Activated CD4-positive, alpha-beta T cell treated with anti-CD3 and anti-CD28 coated beads for 4 hours (primary cell): ENCODE measurements around the gene TCF4.

Experiments
- DNase-seq, 2 donors: peaks; one replicate each; pipeline ENCODE4 v3.0.0-alpha.2; 2020

The TCF4 gene

DNA sequence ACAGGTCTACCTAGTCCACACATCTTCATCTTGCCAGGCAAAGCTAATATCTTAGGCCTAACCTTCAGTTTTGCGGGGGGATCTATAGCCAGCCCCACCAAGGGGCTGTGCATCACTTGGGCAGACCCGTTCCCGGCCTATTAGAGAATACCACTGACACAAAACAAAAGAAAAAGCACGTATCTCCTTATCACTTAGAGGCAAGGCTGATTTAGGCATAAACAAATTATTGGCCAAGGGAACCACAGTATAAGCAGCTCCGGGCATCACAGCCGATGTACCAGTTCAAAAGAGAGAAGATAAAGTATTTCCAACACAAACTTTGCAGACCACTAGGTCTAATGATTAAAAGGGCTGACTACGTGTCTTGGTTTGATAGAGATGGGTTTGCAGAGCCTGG, 248.0 kb downstream of the TCF4 start:
- DNase-seq = no peak

DNA sequence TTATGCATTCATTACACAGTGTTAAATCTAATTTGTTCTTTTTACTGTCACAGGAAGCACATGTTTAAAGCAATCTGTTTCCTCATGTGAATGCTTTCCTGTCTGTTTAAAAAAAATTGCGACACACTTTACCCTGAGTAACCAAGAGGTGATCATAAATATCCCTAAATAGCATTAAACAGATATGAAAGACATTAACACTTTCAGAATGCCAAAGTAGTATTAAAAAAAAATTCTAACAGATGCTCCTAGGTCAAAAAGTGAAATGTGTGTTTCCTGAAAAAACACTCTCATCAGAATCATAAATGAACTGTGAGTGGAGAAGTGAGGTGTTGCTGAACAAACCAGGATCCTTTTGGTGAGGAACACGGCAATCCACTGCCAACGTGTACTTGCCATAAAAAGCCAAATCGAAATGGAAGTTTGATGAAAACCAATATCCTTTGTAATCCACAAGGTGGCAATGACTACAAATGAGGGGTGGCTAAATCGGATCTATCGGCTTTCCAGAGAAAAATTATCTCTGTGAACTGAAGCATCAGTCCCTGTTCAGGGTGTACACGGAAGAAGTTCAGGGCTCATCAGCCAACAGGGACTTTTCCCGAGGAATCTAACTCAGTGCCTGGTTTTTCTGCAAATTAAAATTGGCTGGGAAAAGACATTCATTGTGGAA, 248.9 kb downstream of the TCF4 start:
- no peak for DNase-seq

DNA sequence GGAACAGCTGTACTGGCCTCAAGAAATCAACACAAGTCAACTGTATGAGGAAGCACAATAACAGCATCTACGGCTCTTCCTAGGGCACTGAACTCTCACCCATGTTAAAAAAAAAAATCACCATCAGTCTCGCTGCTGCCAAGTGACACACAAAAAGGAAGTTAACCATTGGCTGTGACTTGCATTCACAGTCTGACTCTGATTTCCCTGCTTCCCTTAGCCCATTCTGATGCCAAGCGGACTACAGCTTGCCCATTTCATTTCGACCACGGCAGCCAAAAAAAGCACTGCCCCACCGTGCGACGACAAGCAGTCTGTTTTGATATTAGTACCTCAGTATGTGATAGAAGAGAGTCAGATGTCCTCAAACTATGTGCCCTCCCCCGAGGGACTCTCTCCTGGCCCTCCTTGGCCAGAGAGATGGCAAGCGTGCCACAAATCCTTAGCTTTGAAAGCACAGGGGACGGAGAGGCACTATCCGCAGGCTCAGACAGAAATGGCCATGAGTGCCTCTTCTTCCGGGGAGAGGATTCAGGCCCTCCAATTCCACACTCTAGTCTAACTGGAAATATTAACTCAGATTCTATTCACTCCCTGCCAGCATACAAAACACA, 250.0 kb downstream of the TCF4 start:
- no peak for DNase-seq

DNA sequence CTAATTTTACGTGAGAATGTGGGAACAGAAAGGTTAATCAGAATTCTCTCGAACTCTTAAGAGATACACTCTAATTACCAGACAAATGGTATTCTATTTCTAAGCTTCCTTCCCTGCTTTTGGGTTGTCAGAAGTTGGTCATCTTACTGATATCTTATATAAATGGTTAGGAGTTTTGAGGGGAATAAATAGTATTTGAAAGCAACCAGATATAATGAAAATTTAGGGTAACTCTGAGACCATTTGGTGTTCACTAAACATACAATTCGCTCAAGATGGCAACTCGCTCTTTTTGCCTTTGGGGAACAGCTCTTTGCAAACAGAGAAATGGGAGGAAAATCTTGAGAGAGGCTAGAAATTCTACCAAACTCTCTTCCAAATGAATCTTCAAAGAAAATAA, 250.9 kb downstream of the TCF4 start:
- no peak for DNase-seq

DNA sequence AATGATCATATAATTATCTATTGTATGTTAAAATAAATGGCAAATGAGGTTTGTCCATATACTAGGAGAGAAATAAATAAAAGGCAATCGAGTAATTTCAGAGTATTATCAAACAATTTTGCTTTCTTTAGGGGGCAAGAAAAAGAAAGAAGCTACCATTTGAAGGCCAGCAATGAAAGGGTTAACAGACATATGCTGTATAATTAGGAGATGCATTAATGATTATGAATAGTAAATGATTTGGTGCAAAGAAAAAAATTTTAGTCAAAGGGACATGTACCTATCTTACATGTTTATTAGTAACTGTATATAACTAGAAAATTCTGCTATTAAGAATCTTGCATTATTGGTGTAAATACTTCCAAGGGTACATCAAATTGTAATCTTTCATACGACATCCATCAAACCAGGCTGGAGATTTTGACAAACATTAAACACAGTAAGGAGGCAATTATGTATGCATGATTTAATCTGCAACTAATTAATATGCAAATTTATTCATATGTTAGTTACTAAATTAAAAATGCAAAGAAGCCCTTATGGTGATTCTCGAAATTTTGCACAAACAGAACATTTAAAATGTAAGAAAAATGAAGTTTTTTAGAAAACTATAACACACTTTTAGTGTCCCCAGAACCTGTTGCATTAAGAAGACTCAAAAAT, 251.4 kb downstream of the TCF4 start:
- DNase-seq = no peak

DNA sequence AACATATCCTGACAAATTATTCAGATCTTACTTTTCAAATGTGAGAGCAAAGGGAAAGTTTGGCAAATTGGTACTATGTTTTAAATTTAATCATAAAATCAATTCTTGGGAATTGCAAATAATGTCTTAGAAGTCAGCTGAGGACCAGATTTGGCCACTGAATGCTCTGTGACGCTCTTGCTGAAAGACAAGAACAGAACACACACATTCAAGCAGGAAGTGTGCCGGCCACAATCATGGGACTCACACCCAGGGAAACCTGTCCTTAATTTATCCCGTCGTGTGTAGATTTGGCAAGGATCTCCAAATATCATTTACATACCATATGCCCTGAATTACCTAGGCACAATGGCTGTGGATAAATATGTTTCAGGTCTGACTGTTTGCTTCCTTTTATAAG, 253.1 kb downstream of the TCF4 start:
- no peak for DNase-seq

DNA sequence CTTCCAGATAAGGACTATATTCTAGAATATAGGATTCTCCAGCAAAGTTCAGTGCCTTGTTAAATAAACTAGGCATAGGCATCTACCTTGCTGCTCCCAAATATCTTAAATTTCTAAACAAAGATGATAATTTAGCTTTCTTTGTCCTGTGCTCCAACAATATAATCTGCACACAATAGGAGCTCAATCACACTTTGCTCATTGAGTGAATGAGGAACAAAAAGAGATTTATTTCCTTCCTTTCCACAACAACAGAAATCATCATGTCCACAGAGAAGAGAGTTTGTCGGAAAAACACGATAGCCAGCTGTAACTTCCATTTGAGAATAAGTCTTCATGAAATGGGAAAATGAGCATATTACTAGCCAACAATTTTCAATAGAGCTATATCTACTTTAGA, 256.7 kb downstream of the TCF4 start:
- DNase-seq = no peak

DNA sequence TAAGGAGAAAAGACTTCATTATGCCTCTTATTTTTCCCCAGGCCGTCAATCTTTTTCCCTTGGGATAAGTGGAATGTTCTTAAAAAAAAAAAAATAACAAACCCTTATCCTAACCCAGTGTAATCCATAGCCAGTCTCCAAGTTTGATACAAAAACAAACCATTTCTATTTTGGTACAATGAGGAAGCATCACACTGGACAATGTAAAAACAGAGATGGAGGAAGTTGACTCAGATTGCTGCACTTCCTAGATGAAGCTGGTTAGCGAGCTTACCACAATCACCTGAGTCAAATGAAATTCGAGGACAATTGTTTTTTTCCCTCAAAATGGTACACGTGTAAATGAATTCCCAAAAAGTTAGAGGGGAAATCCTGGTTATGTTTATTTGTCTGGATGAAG, 259.7 kb downstream of the TCF4 start:
- no peak for DNase-seq

DNA sequence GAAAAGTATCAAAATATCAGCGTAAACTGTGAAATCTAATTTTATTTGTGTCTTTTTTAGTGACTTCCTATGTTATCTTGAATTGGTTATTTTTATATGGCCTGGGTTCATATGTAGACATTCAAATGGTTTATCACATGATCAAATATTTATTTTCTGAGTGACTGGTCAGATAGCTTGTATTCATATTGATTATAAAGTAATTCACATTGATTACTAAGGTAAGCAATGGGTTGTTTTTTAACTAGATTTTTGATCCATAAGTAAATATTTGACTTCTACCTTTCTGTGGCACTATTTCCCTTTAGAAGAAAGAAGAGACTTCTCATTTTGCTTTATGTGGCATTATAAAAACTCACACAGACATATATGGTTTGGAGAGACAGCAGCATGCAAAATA, 260.5 kb downstream of the TCF4 start:
- no peak for DNase-seq

DNA sequence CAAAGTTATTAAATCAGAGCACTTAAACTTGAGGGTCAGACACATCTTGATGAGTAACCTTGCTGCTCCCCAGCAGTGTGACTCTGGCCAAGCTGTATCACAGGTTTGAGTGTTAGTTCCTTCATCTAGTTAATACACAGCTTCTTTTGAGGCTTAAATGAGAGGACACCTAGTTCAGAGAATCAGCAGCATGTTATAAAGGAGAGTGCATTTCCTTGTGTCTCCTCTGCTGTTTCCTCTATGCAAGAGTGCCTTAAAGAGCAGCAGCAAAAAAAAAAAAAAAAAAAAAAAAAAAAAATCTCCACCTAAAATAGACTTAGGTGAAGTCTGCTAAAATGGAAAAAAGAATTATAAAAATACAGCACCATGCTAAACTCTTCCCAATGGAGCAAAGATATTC, 261.9 kb downstream of the TCF4 start:
- no peak for DNase-seq

DNA sequence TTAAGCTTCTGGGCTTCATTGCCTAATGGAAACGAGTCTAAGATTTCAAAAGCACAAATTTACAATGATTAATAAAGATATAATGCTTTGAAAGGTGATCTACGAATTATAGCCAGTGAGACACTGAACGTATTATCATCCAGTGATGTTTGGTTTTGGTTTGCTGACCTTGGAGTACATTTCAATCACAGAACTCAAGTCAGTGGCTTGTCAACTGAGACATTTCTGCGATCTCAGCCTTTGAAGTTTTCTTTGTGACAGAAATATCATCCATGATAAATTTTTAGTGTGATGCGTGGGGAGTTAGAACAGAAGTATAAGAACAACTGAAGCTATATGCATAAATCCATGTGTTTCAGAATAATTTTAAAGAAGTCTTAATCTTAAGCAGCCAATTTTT, 263.8 kb downstream of the TCF4 start:
- no peak for DNase-seq

DNA sequence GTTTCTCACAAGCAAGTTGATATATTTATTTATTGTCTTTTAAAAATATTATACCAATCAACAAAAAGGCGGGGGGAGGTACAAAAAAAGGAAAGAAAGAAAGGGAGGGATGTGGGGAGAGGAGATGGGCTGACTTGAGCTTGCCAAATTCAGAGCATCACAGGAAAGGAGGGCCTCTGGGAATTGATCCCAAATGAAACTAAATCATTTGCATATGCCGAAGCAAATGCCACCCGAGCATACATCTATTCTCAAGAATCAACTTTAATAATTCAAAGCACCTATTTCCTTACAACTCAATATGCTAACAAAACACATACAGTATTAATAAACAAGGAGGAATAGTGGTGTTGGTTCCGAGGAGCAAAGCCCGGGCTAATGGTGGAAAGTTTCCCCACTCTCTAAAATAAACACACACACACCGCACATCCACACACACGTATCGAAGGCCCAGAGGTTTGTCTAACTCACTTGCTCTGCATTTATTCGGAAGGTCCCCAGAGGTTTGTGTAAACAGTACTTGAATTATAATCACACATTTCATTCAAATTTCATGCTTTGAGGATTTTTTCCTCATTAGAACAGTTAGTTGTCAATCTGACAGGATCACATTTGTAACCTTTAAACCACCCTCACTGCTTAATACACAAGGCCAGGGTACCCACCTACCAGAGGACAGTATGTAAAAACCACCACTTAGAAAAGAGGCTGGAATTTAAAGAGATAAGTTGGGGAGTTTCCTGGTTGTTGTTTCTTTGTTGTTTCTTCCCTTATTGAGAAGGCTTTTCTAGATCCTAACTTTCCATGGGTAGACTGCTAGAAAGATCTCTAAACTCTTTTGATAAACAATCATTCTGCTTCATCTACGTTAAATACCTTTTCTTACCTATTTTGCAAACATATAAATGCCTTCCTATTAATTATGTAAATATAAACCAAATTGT, 264.7 kb downstream of the TCF4 start:
- no peak for DNase-seq

DNA sequence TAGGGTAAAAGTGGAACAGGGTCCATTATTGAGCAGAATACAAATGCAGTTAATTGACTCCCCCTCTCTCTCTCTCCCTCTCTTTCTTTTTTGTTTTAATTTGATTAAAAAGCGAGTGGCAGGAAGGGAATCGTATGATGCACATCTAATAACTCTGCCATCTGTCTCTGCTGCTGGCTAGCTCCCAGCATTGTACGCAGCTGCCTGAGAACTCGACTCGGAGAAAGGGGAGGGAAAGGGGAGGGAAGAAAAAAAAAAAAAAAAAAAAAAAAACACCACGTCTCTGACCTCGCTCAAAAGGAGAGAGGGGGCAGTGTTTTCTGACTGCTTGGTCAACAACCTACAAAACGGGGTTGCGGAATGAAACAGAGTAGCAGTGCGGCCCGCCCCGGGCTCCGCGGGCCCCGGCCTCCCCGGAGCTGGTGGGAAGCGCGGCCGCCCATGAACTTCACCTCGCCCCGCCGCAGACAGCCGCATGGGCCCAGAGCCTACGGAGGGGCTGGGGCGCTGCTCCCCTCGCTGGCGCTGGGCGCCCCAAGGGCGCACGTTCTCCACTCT, 265.7 kb downstream of the TCF4 start:
- no peak for DNase-seq

DNA sequence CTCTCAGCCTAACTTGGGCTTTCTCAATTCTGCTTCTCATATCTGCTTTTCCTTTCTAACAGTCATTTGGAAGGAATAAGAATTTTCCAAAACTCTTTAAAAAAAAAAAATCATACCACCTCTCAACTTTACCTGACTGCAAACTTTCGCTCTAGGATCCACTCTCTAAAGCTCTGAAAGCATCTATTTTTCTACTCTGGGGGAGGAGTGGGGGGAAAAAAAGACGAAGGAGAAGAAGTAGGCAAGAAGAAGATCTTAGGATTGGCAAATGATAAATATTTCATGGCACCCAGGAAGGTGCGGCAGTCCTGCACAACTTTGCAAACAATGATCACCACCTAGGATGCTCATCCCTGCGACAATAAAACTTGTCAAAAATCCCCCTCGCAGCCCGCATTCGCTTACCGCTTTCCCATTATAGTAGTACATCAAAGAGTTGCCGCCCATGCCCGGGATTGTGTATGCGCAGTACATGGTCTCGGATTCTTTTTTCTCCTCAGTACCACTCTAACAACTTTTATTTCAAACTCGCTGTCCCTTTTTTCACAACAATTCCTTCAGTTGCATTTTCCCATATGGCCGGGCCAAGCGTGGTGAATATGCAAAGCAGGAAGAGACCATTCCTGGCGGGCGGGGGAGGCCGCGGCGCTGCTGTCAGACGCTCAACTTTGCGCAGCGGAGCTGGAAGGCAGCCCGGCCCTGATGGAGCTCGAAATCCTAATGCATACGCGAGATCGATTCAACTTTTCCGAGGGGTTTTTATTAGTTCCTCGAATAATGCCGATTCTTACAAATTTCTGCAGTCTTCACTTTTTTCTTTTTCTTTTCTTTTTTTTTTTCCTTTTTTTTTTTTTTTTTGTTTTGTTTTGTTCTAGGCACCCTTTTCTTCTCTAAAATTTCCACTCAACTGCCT, 266.5 kb downstream of the TCF4 start:
- no peak for DNase-seq

DNA sequence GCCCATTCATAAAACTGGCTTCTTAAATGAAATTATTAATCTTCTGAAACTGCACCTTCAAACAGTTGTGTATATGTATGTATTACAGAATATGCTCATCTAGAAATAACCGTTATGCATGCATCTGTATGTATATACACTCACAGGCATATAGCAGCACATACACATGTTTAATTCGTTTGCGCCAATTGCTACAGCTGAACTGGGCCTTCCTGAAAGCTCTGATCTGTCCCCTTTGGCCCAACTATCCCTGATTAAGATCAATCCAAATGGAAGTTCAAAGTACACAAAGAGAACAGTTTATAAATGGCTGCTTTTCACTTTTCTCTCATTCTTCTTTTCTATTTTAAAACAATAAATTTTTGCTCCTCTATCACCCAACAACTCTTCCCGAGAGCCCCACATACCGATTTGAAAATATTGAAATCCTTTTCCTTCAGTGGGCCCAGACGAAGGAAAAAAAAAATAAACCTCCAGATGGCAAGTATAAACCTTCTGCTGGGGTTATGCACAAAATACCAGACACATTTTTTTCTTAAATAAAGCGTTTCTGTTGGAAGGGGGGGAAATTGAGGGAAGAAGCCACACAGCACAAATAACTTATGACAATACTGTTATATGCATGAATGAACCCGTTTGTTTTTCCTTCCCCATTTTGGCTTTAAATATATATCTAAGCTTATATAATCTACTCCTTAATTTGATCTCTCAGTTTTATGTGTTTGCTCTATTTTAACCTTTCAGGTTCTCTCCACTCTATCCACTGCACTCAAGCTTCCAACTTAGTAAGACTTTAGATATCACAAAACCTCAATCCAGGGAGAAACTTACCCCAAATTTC, 267.3 kb downstream of the TCF4 start:
- DNase-seq = no peak

DNA sequence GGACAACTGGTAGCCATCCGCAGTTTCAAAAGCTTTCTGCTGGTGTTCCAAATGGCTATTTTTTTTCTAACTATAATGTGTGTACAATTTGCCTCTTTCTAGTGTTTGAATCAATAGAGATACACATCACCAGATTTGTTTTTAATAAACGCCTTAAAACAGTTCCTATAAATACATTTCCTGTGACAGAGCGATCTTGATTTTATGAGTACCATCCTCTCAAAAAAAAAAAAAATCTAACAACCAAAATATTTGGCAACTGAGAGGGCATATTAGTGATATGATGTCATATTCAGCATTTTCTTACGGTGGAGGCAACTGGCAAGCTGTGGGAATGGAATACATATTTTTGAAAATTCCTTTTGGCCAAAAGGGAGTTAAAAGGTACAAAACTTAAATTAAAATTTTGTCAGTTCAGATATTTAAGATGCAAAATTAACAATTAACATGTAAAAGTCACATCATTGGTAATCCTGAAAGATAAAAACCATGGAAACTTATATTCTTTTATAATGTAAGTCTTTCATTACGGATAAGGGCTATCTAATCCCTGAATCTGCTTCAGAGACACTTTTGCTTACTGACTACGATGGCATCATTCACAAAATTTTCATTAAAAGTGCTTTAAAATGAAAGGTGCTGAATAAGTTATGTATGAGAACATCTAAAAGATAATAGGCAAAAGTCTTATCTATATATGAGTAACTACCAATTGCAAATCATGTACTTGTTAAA, 268.4 kb downstream of the TCF4 start:
- DNase-seq = no peak

DNA sequence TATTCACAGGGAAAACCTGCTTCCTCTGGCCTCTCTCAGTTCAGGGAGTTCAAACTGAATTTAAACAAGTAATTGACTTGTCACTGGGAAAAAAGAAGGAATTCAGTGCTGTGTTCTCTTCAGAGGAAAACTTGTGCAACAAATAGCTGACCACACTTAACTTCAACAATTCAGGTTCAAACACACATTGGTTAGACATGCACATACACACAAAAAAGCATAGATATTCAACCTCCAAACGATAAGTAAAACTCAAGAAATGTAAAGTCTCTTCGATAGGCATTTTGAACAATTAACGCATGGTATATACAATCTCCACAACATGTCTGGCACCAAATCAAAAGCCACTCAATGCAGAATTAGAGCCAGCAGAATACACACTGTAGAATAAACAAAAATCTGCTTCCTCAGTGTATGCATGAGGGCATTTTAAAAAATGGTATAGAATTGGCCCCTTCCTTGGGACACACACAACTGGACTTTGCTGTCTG, 269.0 kb downstream of the TCF4 start:
- DNase-seq = no peak

DNA sequence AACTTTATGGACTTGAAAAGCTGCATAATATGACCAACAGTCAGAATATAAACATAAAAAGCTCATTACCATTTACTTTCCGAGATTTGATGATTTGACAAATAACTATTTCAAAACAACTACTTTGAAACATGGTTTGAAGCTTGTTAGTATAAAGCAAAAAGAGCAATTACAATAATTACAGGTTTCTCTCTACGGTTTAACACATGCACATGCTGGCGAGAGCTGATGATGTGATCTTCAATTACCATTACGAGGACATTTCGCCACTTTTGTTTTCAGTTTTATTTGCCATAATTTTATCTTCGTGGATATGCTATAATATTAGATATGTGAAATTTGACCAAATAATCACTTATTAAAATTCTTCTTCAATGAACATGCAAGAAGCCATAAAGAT, 270.1 kb downstream of the TCF4 start:
- no peak for DNase-seq

DNA sequence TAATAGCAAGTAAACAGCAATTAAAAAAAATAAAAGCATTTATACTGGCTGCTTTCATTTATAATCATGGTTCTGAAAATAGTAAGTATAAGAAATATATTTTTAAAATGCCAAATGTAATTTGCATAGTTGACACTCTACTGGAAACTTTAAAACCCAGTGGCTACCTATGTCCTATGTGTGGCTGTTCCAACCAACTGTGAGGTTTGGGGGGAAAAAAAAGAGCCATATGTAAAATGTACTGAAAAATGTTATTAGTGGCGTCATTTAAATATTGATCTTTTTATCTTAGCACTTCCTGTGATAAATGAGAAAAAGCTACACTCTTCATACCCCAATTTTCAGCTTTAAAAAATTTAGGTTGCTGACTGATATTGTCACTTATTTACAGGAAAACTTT, 270.7 kb downstream of the TCF4 start:
- DNase-seq = no peak
